IPS-20b (cell line): ENCODE measurements around the gene ZNF81.
"Not testable (repeated sequence)": the region's sequence is repeated elsewhere in the genome, so short reads cannot be mapped to it uniquely, and the experiment has no call there.

Experiments
- H3K27ac ChIP-seq: one replicate; pipeline ENCODE4 v1.5.1; 2013; ENCODE audit warnings: low read length
- H3K27me3 ChIP-seq: 2 replicates; pipeline ENCODE4 v1.6.1; 2013; ENCODE audit warnings: mild to moderate bottlenecking, low read length, inconsistent platforms; ENCODE audit not compliant: insufficient read depth
- H3K36me3 ChIP-seq: 2 replicates; pipeline ENCODE4 v1.6.1; 2013; ENCODE audit warnings: low read depth, mild to moderate bottlenecking, inconsistent platforms, low read length, moderate library complexity; ENCODE audit not compliant: insufficient read depth
- H3K4me1 ChIP-seq: 2 replicates; pipeline ENCODE4 v1.6.1; 2013; ENCODE audit warnings: mild to moderate bottlenecking, control low read depth, inconsistent platforms, low read length, moderate library complexity; ENCODE audit not compliant: insufficient read depth
- H3K4me3 ChIP-seq: 2 replicates; pipeline ENCODE4 v1.5.1; 2013; ENCODE audit warnings: mild to moderate bottlenecking, low read length, inconsistent platforms
- H3K9ac ChIP-seq: 2 replicates; pipeline ENCODE4 v1.6.1; 2013; ENCODE audit warnings: low read depth, mild to moderate bottlenecking, inconsistent platforms, low read length, moderate library complexity
- H3K9me3 ChIP-seq: 2 replicates; pipeline ENCODE4 v1.6.1; 2013; ENCODE audit warnings: mild to moderate bottlenecking, low read depth, low read length, inconsistent platforms; ENCODE audit not compliant: insufficient read depth

ZNF81 gene

GRCh38 chrX:47836164-47837072, at the start of gene ZNF81:
Gene ZNF81, plus strand, starts transcription at chrX:47836902. Its CDS starts 9,366 bp downstream, at chrX:47846268.
- no peaks in the 10 kb centered on the region for H3K27me3 ChIP-seq
- peaks cover 6% of the 10 kb centered on the region; the same call in 1 of the 2 replicates for H3K4me1 ChIP-seq
- H3K9me3 ChIP-seq = no peaks in the 10 kb centered on the region
- H3K4me3 ChIP-seq = peak within 1 kb of the TSS; percentile 88
- H3K27ac ChIP-seq = peak within 1 kb of the TSS; percentile 74
- H3K36me3 ChIP-seq = no peaks in the 10 kb centered on the region
- peak within 1 kb of the TSS; percentile 83 for H3K9ac ChIP-seq

GRCh38 chrX:47796433-47796906, 40.2 kb upstream of the ZNF81 start:
- Histone ChIP-seq H3K4me1 (no peaks in the 10 kb centered on the region), H3K9me3 (no peaks in the 10 kb centered on the region), H3K27ac (no peak overlapping the region), H3K9ac (no peak overlapping the region), H3K36me3 (no peaks in the 10 kb centered on the region), H3K27me3 (no peaks in the 10 kb centered on the region), H3K4me3 (no peak overlapping the region)

- no peaks in the 10 kb centered on the region for H3K27me3 ChIP-seq
- H3K27ac ChIP-seq = no peak overlapping the region
- no peak overlapping the region for H3K4me3 ChIP-seq
- H3K9me3 ChIP-seq = no peaks in the 10 kb centered on the region
- no peak overlapping the region for H3K9ac ChIP-seq
- no peaks in the 10 kb centered on the region for H3K4me1 ChIP-seq
- no peaks in the 10 kb centered on the region for H3K36me3 ChIP-seq
Measured at GRCh38 chrX:47797084-47797483, 39.6 kb upstream of the ZNF81 start.

GRCh38 chrX:47798861-47799260, 37.8 kb upstream of the ZNF81 start:
- H3K27me3 ChIP-seq = no peaks in the 10 kb centered on the region
- H3K4me3 ChIP-seq = no peak overlapping the region
- no peaks in the 10 kb centered on the region for H3K4me1 ChIP-seq
- no peak overlapping the region for H3K27ac ChIP-seq
- no peaks in the 10 kb centered on the region for H3K36me3 ChIP-seq
- no peak overlapping the region for H3K9ac ChIP-seq
- H3K9me3 ChIP-seq = no peaks in the 10 kb centered on the region

- H3K9me3 ChIP-seq = no peaks in the 10 kb centered on the region
- H3K36me3 ChIP-seq = no peaks in the 10 kb centered on the region
- H3K27me3 ChIP-seq = no peaks in the 10 kb centered on the region
- H3K4me1 ChIP-seq = no peaks in the 10 kb centered on the region
- no peak overlapping the region for H3K4me3 ChIP-seq
- H3K27ac ChIP-seq = no peak overlapping the region
- H3K9ac ChIP-seq = no peak overlapping the region
Measured at GRCh38 chrX:47802589-47802988, 34.1 kb upstream of the ZNF81 start.

GRCh38 chrX:47803103-47803502, 33.6 kb upstream of the ZNF81 start:
- not testable (repeated sequence) for H3K4me3 ChIP-seq, H3K9me3 ChIP-seq, H3K9ac ChIP-seq, H3K27me3 ChIP-seq, H3K27ac ChIP-seq, H3K36me3 ChIP-seq, H3K4me1 ChIP-seq

GRCh38 chrX:47804315-47804714, 32.4 kb upstream of the ZNF81 start:
- no peaks in the 10 kb centered on the region for H3K9me3 ChIP-seq
- no peaks in the 10 kb centered on the region for H3K4me1 ChIP-seq
- no peaks in the 10 kb centered on the region for H3K27me3 ChIP-seq
- H3K9ac ChIP-seq = no peak overlapping the region
- no peak overlapping the region for H3K4me3 ChIP-seq
- no peak overlapping the region for H3K27ac ChIP-seq
- H3K36me3 ChIP-seq = no peaks in the 10 kb centered on the region

GRCh38 chrX:47805844-47806243, 30.9 kb upstream of the ZNF81 start:
- H3K4me1 ChIP-seq, H3K27me3 ChIP-seq, H3K27ac ChIP-seq, H3K4me3 ChIP-seq, H3K36me3 ChIP-seq, H3K9ac ChIP-seq, H3K9me3 ChIP-seq: not testable (repeated sequence)

GRCh38 chrX:47806415-47807271, 30.1 kb upstream of the ZNF81 start:
- not testable (repeated sequence) for H3K4me1 ChIP-seq, H3K27me3 ChIP-seq, H3K4me3 ChIP-seq, H3K27ac ChIP-seq, H3K36me3 ChIP-seq, H3K9me3 ChIP-seq
- H3K9ac ChIP-seq = peak overlapping the region; percentile 29; the same call in 1 of the 2 replicates

- not testable (repeated sequence) for H3K4me3 ChIP-seq, H3K9me3 ChIP-seq, H3K4me1 ChIP-seq, H3K36me3 ChIP-seq, H3K9ac ChIP-seq, H3K27ac ChIP-seq, H3K27me3 ChIP-seq
Measured at GRCh38 chrX:47807272-47807538, 29.5 kb upstream of the ZNF81 start.

GRCh38 chrX:47807548-47807947, 29.2 kb upstream of the ZNF81 start:
- Histone ChIP-seq H3K4me1 (no peaks in the 10 kb centered on the region), H3K9me3 (no peaks in the 10 kb centered on the region), H3K27me3 (no peaks in the 10 kb centered on the region), H3K27ac (no peak overlapping the region), H3K36me3 (no peaks in the 10 kb centered on the region), H3K9ac (no peak overlapping the region), H3K4me3 (no peak overlapping the region)
